ENCODE measurements around the gene STXBP6.

GRCh38 chr14:25086081-25086480, 36.1 kb upstream of the STXBP6 start:
- no peak for TF ChIP-seq POLR2AphosphoS5 (IDR thresholded peaks at IDR 0.05; ENCODE audit: low read depth, low read length)
- TF ChIP-seq, protein P1, sequence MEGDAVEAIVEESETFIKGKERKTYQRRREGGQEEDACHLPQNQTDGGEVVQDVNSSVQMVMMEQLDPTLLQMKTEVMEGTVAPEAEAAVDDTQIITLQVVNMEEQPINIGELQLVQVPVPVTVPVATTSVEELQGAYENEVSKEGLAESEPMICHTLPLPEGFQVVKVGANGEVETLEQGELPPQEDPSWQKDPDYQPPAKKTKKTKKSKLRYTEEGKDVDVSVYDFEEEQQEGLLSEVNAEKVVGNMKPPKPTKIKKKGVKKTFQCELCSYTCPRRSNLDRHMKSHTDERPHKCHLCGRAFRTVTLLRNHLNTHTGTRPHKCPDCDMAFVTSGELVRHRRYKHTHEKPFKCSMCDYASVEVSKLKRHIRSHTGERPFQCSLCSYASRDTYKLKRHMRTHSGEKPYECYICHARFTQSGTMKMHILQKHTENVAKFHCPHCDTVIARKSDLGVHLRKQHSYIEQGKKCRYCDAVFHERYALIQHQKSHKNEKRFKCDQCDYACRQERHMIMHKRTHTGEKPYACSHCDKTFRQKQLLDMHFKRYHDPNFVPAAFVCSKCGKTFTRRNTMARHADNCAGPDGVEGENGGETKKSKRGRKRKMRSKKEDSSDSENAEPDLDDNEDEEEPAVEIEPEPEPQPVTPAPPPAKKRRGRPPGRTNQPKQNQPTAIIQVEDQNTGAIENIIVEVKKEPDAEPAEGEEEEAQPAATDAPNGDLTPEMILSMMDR (IDR thresholded peaks at IDR 0.05): no peak
- no peak for TF ChIP-seq SIN3A (IDR thresholded peaks at IDR 0.05; ENCODE audit: borderline replicate concordance, insufficient read depth, low read depth, low read length)
